Sigmoid colon (tissue), 7 donors: Measurements from ENCODE around the gene HK1. TPM values are rescaled to one million over a fixed set of nuclear protein-coding genes. Genes with fewer than 3 reads are reported as not detected.
"Not testable (repeated sequence)": the region's sequence is repeated elsewhere in the genome, so short reads cannot be mapped to it uniquely, and the experiment has no call there.

Experiments
- DNase-seq: peaks from one replicate; pipeline ENCODE4 v3.0.0-alpha.2; 2019
- H3K27ac ChIP-seq, 4 donors: fragments of 200-600 bp; sonication (generic); one replicate each; pipeline ENCODE4 v1.5.1; 2016 to 2019; ENCODE audit warnings: mild to moderate bottlenecking in 1 of 4
- H3K27me3 ChIP-seq, 3 donors: fragments of 200-600 bp; sonication (generic); one replicate each; pipeline ENCODE4 v1.5.1; 2019; ENCODE audit warnings: mild to moderate bottlenecking in 1 of 3
- H3K36me3 ChIP-seq, 4 donors: fragments of 200-600 bp; sonication (generic); one replicate each; pipeline ENCODE4 v1.5.1; 2016 to 2019
- H3K4me1 ChIP-seq, 4 donors: fragments of 200-600 bp; sonication (generic); one replicate each; pipeline ENCODE4 v1.5.1; 2017 to 2019
- H3K4me3 ChIP-seq, 4 donors: fragments of 200-600 bp; sonication (generic); one replicate each; pipeline ENCODE4 v1.5.1; 2017 to 2019; ENCODE audit warnings: mild to moderate bottlenecking in 2 of 4, moderate library complexity in 1 of 4
- H3K9me3 ChIP-seq, 4 donors: fragments of 200-600 bp in 3 of 4; sonication (generic) in 3 of 4; one replicate each; pipeline versions ENCODE4 v1.5.1 to v1.6.1; 2013 to 2019
- EP300 ChIP-seq, 4 donors: sonication (generic); formaldehyde crosslinking; IDR thresholded peaks; one replicate each; pipeline ENCODE4 v1.6.1; 2017; ENCODE audit warnings: antibody characterized with exemption in 4 of 4
- POLR2A ChIP-seq, 2 donors: fragments of 450-650 bp; IDR thresholded peaks; one replicate each; pipeline ENCODE4 v1.6.1; 2016; ENCODE audit warnings: antibody characterized with exemption in 2 of 2, mild to moderate bottlenecking in 2 of 2, moderate library complexity in 2 of 2
- POLR2AphosphoS5 ChIP-seq, 4 donors: sonication (generic); formaldehyde crosslinking; IDR thresholded peaks; one replicate each; pipeline ENCODE4 v1.6.1; 2017; ENCODE audit warnings: antibody characterized with exemption in 4 of 4
- WGBS, 2 donors: extraction: QIAGEN DNeasy Blood & Tissue Kit; methylation state at CpG; one replicate each; pipeline ENCODE4 v1.1.7; 2013; 5-methylcytosine and 5-hydroxymethylcytosine counted together
- intact Hi-C: fragments of 100-400 bp; cut with DNase I; formaldehyde crosslinking; loops from one replicate; pipeline ENCODE4 v1.15.1; 2023
- polyA plus RNA-seq, 3 donors: library from polyadenylated mRNA; stranded (reverse); fragments of 200-250 nt; gene quantifications; one replicate each; pipeline ENCODE4 v1.2.3, GENCODE V29; 2013
- total RNA-seq, 4 donors: library from RNA; depleted of rRNA; stranded (reverse); fragments of >200 nt; gene quantifications; one replicate each; pipeline ENCODE4 v1.1.0, GENCODE V29; 2016
- TF ChIP-seq, protein P1 (sequence below), 4 experiments: fragments of 450-650 bp in 3 of 4; fragments of 200-600 bp in 1 of 4; IDR thresholded peaks; one replicate each; pipeline ENCODE4 v1.5.1; 2016 to 2019; ENCODE audit warnings: antibody characterized with exemption in 4 of 4, mild to moderate bottlenecking in 3 of 4, moderate library complexity in 2 of 4
- donor health status: healthy with polysubstance abuse.
- donor health status: Bipolar disorder and iron deficiency.
- donor health status: healthy.

HK1 gene
- total and polyA plus RNA-seq, 7 donors = 23.4 to 74.9 (median 65.8) TPM

DNA sequence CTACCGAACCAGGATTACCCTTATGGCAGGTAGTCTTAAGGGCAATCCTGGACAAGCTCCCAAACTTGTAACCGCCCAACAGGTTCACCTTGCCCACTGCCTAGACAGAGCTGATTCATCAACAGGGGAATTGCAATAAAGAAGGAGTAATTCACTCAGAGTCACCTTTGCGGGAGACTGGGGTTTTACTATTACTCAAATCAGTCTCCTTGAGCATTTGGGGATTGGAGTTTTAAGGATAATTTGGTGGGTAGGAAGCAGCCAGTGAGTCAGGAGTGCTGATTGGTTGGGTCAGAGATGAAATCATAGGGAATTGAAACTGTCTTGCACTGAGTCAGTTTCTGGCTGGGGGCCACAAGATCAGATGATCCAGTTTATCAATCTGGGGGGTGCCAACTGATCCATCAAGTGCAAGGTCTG lies 25.3 kb downstream of the HK1 start:
- TF ChIP-seq EP300 (IDR thresholded peaks at IDR 0.05) (no peak), POLR2AphosphoS5 (IDR thresholded peaks at IDR 0.05) (no peak), POLR2A (IDR thresholded peaks at IDR 0.05) (no peak)
- TF ChIP-seq, protein P1, sequence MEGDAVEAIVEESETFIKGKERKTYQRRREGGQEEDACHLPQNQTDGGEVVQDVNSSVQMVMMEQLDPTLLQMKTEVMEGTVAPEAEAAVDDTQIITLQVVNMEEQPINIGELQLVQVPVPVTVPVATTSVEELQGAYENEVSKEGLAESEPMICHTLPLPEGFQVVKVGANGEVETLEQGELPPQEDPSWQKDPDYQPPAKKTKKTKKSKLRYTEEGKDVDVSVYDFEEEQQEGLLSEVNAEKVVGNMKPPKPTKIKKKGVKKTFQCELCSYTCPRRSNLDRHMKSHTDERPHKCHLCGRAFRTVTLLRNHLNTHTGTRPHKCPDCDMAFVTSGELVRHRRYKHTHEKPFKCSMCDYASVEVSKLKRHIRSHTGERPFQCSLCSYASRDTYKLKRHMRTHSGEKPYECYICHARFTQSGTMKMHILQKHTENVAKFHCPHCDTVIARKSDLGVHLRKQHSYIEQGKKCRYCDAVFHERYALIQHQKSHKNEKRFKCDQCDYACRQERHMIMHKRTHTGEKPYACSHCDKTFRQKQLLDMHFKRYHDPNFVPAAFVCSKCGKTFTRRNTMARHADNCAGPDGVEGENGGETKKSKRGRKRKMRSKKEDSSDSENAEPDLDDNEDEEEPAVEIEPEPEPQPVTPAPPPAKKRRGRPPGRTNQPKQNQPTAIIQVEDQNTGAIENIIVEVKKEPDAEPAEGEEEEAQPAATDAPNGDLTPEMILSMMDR (IDR thresholded peaks at IDR 0.05) = no peak
- Histone ChIP-seq H3K9me3 (no peaks in the 10 kb centered on the region), H3K4me3 (no peak overlapping the region), H3K27ac (no peak overlapping the region), H3K36me3 (no peaks in the 10 kb centered on the region), H3K4me1 (no peaks in the 10 kb centered on the region), H3K27me3 (no peaks in the 10 kb centered on the region)
- DNase-seq = no peak
- WGBS, 2 donors = 88 to 94% methylated on average over 3 of the region's 3 CpGs
- intact Hi-C loops = no loop called here

DNA sequence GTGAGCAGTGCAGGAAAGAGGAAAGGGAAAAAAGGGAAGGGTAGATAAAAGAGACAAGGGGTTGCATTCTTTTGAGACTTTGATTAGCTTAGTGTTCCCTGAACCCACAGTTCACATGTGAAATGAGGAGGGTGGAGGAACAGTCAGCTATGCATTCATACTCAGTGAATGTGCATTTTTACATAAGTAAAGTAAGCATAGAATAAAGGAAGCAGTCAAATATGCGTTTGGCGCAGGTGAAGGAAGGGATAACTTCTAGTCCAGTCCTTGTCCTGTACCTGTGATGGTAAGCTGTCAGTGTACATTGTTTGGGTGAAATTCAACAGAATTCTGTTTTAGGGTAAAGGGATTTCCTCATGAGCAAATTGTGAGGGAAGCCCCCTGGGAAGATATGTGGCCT lies 28.1 kb downstream of the HK1 start:
- Histone ChIP-seq H3K27me3 (no peaks in the 10 kb centered on the region), H3K4me1 (no peaks in the 10 kb centered on the region), H3K27ac (no peak overlapping the region), H3K9me3 (no peaks in the 10 kb centered on the region), H3K36me3 (no peaks in the 10 kb centered on the region), H3K4me3 (no peak overlapping the region)
- DNase-seq = no peak
- WGBS, 2 donors = 95 to 96% methylated on average over 2 of the region's 2 CpGs
- intact Hi-C loops = no loop called here
- TF ChIP-seq EP300 (IDR thresholded peaks at IDR 0.05) = no peak
- no peak for TF ChIP-seq POLR2A (IDR thresholded peaks at IDR 0.05)
- TF ChIP-seq, protein P1 (IDR thresholded peaks at IDR 0.05) = no peak
- no peak for TF ChIP-seq POLR2AphosphoS5 (IDR thresholded peaks at IDR 0.05)

DNA sequence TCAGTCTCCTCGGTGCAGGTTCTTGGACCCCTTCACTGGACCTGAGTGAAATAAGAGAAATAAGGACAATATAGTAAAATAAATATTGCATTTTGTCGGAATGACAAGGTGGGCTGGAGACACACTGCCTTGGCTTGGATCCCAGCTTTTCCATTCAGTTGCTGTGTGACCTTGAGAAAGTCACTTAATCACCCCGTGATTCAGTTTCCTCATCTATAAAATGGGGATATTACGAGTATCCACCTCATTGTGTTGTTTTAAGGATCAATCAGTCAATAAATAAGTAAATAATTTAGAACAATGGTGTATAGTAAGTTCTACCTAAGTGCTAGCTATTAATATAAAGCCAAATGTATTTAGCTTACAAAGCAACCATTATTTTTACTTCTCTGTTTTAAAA lies 29.1 kb downstream of the HK1 start:
- Histone ChIP-seq H3K4me1 (no peaks in the 10 kb centered on the region), H3K36me3 (no peaks in the 10 kb centered on the region), H3K4me3 (no peak overlapping the region), H3K27me3 (no peaks in the 10 kb centered on the region), H3K27ac (no peak overlapping the region), H3K9me3 (no peaks in the 10 kb centered on the region)
- WGBS, 2 donors = 72 to 88% methylated on average over 4 of the region's 4 CpGs
- TF ChIP-seq EP300 (IDR thresholded peaks at IDR 0.05) = no peak
- no peak for TF ChIP-seq POLR2A (IDR thresholded peaks at IDR 0.05)
- TF ChIP-seq, protein P1 (IDR thresholded peaks at IDR 0.05) = no peak
- TF ChIP-seq POLR2AphosphoS5 (IDR thresholded peaks at IDR 0.05) = no peak
- DNase-seq = no peak
- intact Hi-C loops = no loop called here

DNA sequence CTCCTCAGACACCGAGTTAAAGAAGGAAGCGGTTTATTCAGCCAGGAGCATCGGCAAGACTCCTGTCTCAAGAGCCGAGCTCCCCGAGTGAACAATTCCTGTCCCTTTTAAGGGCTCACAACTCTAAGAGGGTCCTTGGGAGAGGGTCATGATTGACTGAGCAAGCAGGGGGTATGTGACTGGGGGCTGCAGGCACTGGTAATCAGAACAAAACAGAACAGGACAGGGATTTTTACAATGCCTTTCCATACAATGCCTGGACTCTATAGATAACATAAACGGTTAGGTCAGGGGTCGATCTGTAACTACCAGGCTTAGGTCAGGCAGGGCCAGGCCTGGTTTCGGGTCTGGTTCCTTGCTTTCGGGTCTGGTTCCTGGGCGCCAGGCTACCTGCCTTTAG lies 30.0 kb downstream of the HK1 start:
- DNase-seq, H3K4me1 ChIP-seq, H3K4me3 ChIP-seq, H3K27me3 ChIP-seq, H3K36me3 ChIP-seq, H3K27ac ChIP-seq, H3K9me3 ChIP-seq, intact Hi-C loops: not testable (repeated sequence)
- 92 to 95% methylated on average over 10 of the region's 10 CpGs for WGBS, 2 donors

DNA sequence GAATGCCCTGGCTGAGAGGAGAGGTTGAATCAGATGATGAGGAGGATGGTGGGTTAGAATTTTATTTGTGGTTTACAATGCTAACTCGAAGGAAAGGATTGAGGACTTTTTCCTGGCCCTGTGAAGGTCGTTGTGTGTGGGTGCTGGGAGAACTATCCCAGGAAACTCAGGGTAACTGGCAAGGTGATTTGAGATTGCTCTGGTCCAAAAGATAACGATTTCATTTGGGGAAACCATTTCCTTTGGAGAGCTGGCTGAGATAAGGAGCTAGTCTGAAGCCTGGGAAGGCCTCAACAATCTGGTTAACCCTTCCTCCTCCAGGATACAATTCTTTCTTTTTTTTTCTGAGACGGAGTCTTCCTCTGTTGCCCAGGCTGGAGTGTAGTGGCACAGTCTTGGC lies 33.0 kb downstream of the HK1 start:
- H3K27ac ChIP-seq = no peak overlapping the region
- intact Hi-C loops = no loop called here

More for the DNA sequence above, 33.0 kb downstream of the HK1 start:
- TF ChIP-seq EP300 (IDR thresholded peaks at IDR 0.05) (no peak), POLR2AphosphoS5 (IDR thresholded peaks at IDR 0.05) (no peak), POLR2A (IDR thresholded peaks at IDR 0.05) (no peak)
- TF ChIP-seq, protein P1 (IDR thresholded peaks at IDR 0.05) = no peak
- H3K4me3 ChIP-seq = no peak overlapping the region
- H3K27me3 ChIP-seq = no peaks in the 10 kb centered on the region
- H3K4me1 ChIP-seq = no peaks in the 10 kb centered on the region
- 47 to 53% methylated on average over 4 of the region's 4 CpGs for WGBS, 2 donors
- no peak for DNase-seq
- H3K36me3 ChIP-seq = no peaks in the 10 kb centered on the region
- no peaks in the 10 kb centered on the region for H3K9me3 ChIP-seq
